Adrenal gland (tissue), 5 donors: Measurements from ENCODE around the gene TLE7.

ENCODE experiments used
- POLR2A ChIP-seq, 2 donors: fragments of 450-650 bp; IDR thresholded peaks; one replicate each; pipeline ENCODE4 v1.6.1; 2017; ENCODE audit warnings: antibody characterized with exemption in 2 of 2, mild to moderate bottlenecking in 2 of 2, moderate library complexity in 1 of 2
- TF ChIP-seq, protein P1 (sequence below), 6 experiments: fragments of 450-650 bp in 4 of 6; fragments of 200-600 bp in 2 of 6; sonication (generic) in 1 of 6; IDR thresholded peaks; 1 replicate in 5 of 6; 2 replicates in 1 of 6; pipeline versions ENCODE4 v1.5.1 to v1.8.0; 2016 to 2021; ENCODE audit warnings: antibody characterized with exemption in 6 of 6, mild to moderate bottlenecking in 2 of 6, moderate library complexity in 1 of 6
- donor health status: DM: no; HTN: no; CAD: no.

DNA sequence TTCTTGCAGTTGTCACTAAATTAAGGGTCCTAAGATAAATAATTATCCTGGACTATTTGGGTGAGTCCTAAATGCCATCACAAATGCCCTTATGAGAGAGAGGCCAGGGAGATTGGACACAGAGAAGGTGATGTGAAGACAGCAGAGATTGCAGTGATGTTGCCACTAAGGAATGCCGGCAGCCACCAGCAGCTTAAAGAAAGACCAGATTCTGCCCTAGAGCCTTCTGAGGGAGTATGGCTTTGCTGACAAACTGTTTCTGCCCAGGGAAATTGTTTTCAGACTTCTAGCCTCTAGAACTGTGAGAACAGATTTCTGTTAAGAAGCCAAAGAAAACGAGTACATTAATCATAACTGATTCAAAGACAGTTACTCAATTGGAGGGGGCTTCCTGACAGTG lies 30.2 kb upstream of the TLE7 start:
- TF ChIP-seq, protein P1, sequence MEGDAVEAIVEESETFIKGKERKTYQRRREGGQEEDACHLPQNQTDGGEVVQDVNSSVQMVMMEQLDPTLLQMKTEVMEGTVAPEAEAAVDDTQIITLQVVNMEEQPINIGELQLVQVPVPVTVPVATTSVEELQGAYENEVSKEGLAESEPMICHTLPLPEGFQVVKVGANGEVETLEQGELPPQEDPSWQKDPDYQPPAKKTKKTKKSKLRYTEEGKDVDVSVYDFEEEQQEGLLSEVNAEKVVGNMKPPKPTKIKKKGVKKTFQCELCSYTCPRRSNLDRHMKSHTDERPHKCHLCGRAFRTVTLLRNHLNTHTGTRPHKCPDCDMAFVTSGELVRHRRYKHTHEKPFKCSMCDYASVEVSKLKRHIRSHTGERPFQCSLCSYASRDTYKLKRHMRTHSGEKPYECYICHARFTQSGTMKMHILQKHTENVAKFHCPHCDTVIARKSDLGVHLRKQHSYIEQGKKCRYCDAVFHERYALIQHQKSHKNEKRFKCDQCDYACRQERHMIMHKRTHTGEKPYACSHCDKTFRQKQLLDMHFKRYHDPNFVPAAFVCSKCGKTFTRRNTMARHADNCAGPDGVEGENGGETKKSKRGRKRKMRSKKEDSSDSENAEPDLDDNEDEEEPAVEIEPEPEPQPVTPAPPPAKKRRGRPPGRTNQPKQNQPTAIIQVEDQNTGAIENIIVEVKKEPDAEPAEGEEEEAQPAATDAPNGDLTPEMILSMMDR (IDR thresholded peaks at IDR 0.05): no peak
- TF ChIP-seq POLR2A (IDR thresholded peaks at IDR 0.05): no peak
